Body of pancreas (tissue), 4 donors: ENCODE results near the gene OLAH.

ENCODE experiments used
- POLR2A ChIP-seq, 3 donors: fragments of 450-650 bp; IDR thresholded peaks; one replicate each; pipeline ENCODE4 v1.6.1; 2016; ENCODE audit warnings: antibody characterized with exemption in 3 of 3, mild to moderate bottlenecking in 2 of 3
- TF ChIP-seq, protein P1 (sequence below), 7 experiments: fragments of 450-650 bp in 4 of 7; fragments of 200-600 bp in 3 of 7; sonication (generic) in 3 of 7; IDR thresholded peaks; one replicate each; pipeline ENCODE4 v1.5.1; 2016 to 2019; ENCODE audit warnings: antibody characterized with exemption in 7 of 7

DNA sequence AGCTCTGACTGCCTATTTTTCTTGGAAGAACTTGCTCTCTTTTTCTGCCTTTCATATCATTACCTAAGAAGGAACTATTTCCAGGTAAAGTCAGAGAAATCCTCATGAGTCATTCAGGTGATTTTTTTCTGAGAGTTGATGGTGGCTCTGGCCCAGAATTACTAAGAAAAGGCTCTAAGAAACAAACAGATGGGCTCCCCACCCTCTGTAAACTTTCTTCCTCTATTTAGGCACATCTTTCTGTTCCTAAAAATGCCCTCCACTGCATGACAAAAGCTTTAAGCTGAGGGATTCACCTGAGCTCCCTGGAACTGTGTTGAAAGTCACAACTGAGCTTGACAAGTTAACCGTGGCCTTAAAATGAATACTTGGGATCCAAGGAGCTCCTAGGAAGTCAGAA, 1.6 kb downstream of the OLAH start:
- TF ChIP-seq, protein P1, sequence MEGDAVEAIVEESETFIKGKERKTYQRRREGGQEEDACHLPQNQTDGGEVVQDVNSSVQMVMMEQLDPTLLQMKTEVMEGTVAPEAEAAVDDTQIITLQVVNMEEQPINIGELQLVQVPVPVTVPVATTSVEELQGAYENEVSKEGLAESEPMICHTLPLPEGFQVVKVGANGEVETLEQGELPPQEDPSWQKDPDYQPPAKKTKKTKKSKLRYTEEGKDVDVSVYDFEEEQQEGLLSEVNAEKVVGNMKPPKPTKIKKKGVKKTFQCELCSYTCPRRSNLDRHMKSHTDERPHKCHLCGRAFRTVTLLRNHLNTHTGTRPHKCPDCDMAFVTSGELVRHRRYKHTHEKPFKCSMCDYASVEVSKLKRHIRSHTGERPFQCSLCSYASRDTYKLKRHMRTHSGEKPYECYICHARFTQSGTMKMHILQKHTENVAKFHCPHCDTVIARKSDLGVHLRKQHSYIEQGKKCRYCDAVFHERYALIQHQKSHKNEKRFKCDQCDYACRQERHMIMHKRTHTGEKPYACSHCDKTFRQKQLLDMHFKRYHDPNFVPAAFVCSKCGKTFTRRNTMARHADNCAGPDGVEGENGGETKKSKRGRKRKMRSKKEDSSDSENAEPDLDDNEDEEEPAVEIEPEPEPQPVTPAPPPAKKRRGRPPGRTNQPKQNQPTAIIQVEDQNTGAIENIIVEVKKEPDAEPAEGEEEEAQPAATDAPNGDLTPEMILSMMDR (IDR thresholded peaks at IDR 0.05), result no peak
- no peak for TF ChIP-seq POLR2A (IDR thresholded peaks at IDR 0.05)
